ENCODE measurements around the gene ASB2. TPM values are rescaled to one million over a fixed set of nuclear protein-coding genes. Genes with fewer than 3 reads are reported as not detected.

The ASB2 gene
- polyA plus RNA-seq, 1 experiment, result 0.06 TPM

GRCh38 chr14:93972618-93973205 is 3.7 kb downstream of the ASB2 start:
- TF ChIP-seq CTCF (IDR thresholded peaks at IDR 0.05; ENCODE audit: insufficient read depth, low read depth, low read length), result no peak
- ChIA-PET CTCF (interaction anchor here (0.6 to 3.6 kb wide), 6 partner anchors 8 to 64 kb away, joined by 3 to 22 read pairs (median 3); no protein-coding TSS in a partner anchor), POLR2A (interaction anchor here (0.6 kb wide), 1 partner anchor 132 kb away, joined by 3 read pairs; no protein-coding TSS in a partner anchor)
- Histone ChIP-seq H3K36me3 (ENCODE audit: control insufficient read depth, insufficient read depth, low read length) (no peaks in the 10 kb centered on the region), H3K27me3 (ENCODE audit: control insufficient read depth, insufficient read depth, low read length) (peaks cover 8% of the 10 kb centered on the region), H3K4me3 (ENCODE audit: low read depth, low read length) (no peak overlapping the region)
- no peak for DNase-seq (ENCODE audit: low read depth)

GRCh38 chr14:93971635-93972027 is 4.7 kb downstream of the ASB2 start:
- no peak for TF ChIP-seq CTCF (IDR thresholded peaks at IDR 0.05; ENCODE audit: insufficient read depth, low read depth, low read length)
- no peak for DNase-seq (ENCODE audit: low read depth)
- ChIA-PET POLR2A (no interaction called here), CTCF (interaction anchor here (1.7 to 2.3 kb wide), 2 partner anchors 14 to 32 kb away, joined by 7 to 22 read pairs; no protein-coding TSS in a partner anchor)
- H3K4me3 ChIP-seq (ENCODE audit: low read depth, low read length), result no peak overlapping the region
- no peaks in the 10 kb centered on the region for H3K36me3 ChIP-seq (ENCODE audit: control insufficient read depth, insufficient read depth, low read length)
- peaks cover 3% of the 10 kb centered on the region; the same call in 1 of the 2 replicates for H3K27me3 ChIP-seq (ENCODE audit: control insufficient read depth, insufficient read depth, low read length)

- H3K27me3 ChIP-seq (ENCODE audit: control insufficient read depth, insufficient read depth, low read length), result peaks cover 3% of the 10 kb centered on the region; the same call in 1 of the 2 replicates
- ChIA-PET CTCF (interaction anchor here (0.8 to 2.3 kb wide), 6 partner anchors 14 to 34 kb away, joined by 3 to 22 read pairs (median 6); no protein-coding TSS in a partner anchor), POLR2A (no interaction called here)
- DNase-seq (ENCODE audit: low read depth), result no peak
- H3K36me3 ChIP-seq (ENCODE audit: control insufficient read depth, insufficient read depth, low read length), result no peaks in the 10 kb centered on the region
- no peak overlapping the region for H3K4me3 ChIP-seq (ENCODE audit: low read depth, low read length)
- TF ChIP-seq CTCF (IDR thresholded peaks at IDR 0.05; ENCODE audit: insufficient read depth, low read depth, low read length), result no peak
Measured at GRCh38 chr14:93970965-93971634, 5.3 kb downstream of the ASB2 start.

- H3K4me3 ChIP-seq (ENCODE audit: low read depth, low read length), result no peak overlapping the region
- DNase-seq (ENCODE audit: low read depth), result no peak
- ChIA-PET CTCF (interaction anchor here (0.8 to 2.3 kb wide), 7 partner anchors 15 to 34 kb away, joined by 3 to 22 read pairs (median 5); no protein-coding TSS in a partner anchor), POLR2A (no interaction called here)
- TF ChIP-seq CTCF (IDR thresholded peaks at IDR 0.05; ENCODE audit: insufficient read depth, low read depth, low read length), result peak; percentile 27; the same call in 1 of the 2 replicates
- H3K27me3 ChIP-seq (ENCODE audit: control insufficient read depth, insufficient read depth, low read length), result peaks cover 3% of the 10 kb centered on the region; the same call in 1 of the 2 replicates
- no peaks in the 10 kb centered on the region for H3K36me3 ChIP-seq (ENCODE audit: control insufficient read depth, insufficient read depth, low read length)
Measured at GRCh38 chr14:93970585-93970964, 5.8 kb downstream of the ASB2 start.

- CTCF ChIA-PET, result interaction anchor here (1.1 to 2.9 kb wide), 3 partner anchors 25 to 32 kb away, joined by 4 to 16 read pairs (median 5); no protein-coding TSS in a partner anchor
- DNase-seq (ENCODE audit: low read depth), result no peak
- no peaks in the 10 kb centered on the region for H3K36me3 ChIP-seq (ENCODE audit: control insufficient read depth, insufficient read depth, low read length)
- TF ChIP-seq CTCF (IDR thresholded peaks at IDR 0.05; ENCODE audit: insufficient read depth, low read depth, low read length), result no peak
- H3K4me3 ChIP-seq (ENCODE audit: low read depth, low read length), result no peak overlapping the region
- peaks cover 3% of the 10 kb centered on the region; the same call in 1 of the 2 replicates for H3K27me3 ChIP-seq (ENCODE audit: control insufficient read depth, insufficient read depth, low read length)
- POLR2A ChIA-PET, result no interaction called here
Measured at GRCh38 chr14:93969082-93969828, 7.1 kb downstream of the ASB2 start.
